Activated CD4-positive, alpha-beta T cell treated with anti-CD3 and anti-CD28 coated beads, Interleukin-2, amount 50 U/mL, for 24 hours (primary cell): ENCODE results near the gene SPDYE17.
"Not testable (repeated sequence)": the region's sequence is repeated elsewhere in the genome, so short reads cannot be mapped to it uniquely, and the experiment has no call there.

ENCODE experiments used
- DNase-seq, 2 donors: peaks; one replicate each; pipeline ENCODE4 v3.0.0-alpha.2; 2020; ENCODE audit warnings: low read depth in 1 of 2, low spot score in 1 of 2

SPDYE17 gene

GRCh38 chr7:76998764-76999450, 33.3 kb downstream of the SPDYE17 start:
- DNase-seq = not testable (repeated sequence)

GRCh38 chr7:76998285-76998589, 33.9 kb downstream of the SPDYE17 start:
- no peak for DNase-seq

GRCh38 chr7:76997381-76998284, 34.5 kb downstream of the SPDYE17 start:
- no peak for DNase-seq

- DNase-seq = not testable (repeated sequence)
Observed at GRCh38 chr7:76996932-76997331, 35.2 kb downstream of the SPDYE17 start.

- not testable (repeated sequence) for DNase-seq
Observed at GRCh38 chr7:76994286-76994685, 37.9 kb downstream of the SPDYE17 start.

DNA sequence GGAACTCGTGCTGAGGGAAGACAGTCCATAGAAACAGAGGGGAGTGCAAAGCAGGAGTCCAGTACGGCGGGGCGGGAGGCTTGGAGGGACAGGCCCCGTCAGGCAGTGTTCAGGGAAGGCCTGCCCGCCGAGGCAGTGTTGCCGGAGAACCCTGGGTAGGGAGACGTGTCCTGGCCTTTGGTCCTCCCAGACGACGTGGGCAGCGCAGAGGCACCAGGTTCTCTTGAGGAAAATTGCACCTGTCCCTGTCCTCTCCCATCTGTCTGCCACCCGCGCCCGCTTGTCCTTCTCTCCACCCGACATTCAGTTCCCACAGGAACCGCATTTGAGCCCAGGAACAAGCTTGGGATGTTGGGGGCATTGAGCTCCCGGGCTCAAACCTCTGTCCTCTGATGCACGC, 38.3 kb downstream of the SPDYE17 start:
- DNase-seq = not testable (repeated sequence)

DNA sequence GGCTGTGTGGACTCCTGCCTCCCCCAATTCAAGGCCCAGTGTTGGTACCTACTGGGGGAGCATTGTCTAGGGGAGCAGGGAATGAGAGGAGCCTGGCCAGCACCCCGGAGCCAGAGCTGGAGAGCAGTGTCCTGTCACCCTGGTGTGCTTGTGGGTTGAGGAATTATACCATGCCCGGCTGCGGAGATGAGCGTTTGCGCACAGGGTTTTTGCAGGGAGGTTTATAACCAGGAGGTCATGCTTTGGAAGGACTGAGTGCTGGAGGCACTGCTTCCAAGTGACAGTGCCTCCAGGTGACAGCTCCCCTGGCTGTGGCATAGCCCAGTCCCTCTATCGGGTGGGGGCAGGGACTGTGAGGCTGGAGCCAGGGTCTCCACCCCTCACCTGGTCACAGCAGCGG, 39.3 kb downstream of the SPDYE17 start:
- not testable (repeated sequence) for DNase-seq

GRCh38 chr7:76992204-76992603, 40.0 kb downstream of the SPDYE17 start:
- DNase-seq = not testable (repeated sequence)

- DNase-seq = not testable (repeated sequence)
Observed at GRCh38 chr7:76990202-76990601, 42.0 kb downstream of the SPDYE17 start.

DNA sequence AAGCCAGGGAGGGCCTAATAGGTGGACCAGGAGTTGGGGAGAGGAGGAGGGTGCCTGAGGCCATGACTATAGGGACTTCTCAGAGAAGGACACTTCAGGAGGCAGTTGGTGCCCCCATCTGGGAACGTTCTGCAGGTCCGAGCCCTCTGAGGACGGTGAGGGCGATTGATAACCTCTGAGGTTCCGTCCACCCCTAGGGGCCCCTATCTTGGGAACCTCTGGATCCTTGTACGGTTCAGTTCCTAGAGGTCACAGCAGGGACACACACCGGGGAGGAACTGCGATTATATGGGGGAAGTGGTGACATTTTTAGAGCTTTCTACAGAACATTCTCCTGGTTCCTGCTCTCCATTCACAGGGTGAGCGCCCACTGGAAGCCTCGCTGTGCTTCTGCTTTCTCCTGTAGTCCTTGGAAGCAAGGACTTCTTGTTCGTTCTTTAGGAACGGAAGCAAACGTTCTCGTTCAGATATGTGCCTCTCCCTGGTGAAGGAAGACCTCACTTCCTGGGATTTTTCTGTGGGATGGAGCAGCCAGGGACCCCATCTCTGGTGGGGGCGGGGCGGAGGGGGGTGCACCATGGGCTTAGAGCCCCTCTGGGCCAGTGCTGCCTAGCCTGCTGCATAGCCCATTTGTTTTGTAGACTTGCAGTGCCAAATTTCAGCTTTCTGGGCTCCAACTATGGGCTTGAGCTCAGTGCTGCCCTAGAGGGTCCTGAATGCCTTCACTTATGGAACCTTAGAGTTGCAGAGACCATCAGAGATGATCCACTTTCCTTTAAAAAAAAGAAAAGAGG, 46.0 kb downstream of the SPDYE17 start:
- not testable (repeated sequence) for DNase-seq

- DNase-seq = not testable (repeated sequence)
Observed at GRCh38 chr7:76984784-76985136, 47.4 kb downstream of the SPDYE17 start.

DNA sequence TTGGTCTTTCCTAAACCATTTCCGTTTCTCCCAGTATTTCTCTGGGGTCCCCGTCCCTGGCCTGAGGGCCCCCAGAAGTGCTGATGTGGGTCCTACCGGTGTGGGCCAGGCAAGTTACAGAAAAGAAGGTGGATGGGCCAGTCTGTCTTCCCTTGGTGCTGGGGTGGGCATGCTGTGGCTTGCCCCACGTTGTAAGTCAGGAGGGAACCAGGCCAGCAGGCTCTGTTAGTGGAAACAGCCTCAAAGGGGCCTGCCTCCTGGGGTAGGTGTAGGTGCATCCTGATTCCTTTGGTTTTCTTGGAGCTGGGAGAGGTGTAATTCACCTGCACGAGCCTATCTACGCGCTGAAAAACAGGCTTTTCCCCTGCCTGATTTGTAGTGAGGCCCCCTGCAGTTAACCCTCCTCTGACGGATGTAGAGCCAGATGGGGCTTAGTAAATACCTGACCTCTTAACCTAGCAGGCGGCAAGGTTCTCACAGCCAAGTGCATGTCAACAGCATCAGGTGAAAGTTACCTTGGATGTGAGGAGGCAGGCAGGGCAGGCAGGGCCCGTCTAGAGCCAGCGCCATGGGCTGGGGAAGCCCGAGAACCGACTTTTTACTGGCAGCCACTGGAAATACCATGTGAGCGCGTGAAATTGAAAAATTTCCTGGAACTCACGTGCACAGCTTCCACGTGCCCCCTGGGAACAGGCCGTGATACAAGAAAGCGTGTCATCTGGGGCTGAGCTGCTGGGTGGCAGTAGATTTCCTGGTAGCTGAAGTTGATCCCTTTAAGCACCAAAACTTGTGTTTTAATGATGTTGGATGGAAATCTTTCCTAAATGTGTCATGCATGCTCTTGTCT, 48.0 kb downstream of the SPDYE17 start:
- DNase-seq = not testable (repeated sequence)

DNA sequence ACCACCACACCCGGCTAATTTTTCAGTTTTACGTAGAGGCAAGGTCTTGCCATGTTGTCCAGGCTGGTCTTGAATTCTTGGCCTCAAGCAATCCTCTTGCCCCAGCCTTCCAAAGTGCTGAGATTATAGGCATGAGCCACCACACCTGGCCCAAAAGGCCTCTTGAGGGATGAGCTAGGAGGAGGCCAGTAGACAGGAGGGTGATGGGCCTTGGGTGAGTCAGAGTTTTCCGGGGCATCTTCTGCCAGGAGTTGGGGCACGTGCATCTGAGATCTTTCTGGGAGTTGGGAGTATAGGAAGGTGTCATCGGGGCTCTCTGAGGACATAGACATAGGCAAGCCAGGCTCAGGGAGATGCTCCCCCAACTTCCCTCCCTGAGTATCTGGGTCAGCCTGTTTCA, 48.8 kb downstream of the SPDYE17 start:
- not testable (repeated sequence) for DNase-seq

DNA sequence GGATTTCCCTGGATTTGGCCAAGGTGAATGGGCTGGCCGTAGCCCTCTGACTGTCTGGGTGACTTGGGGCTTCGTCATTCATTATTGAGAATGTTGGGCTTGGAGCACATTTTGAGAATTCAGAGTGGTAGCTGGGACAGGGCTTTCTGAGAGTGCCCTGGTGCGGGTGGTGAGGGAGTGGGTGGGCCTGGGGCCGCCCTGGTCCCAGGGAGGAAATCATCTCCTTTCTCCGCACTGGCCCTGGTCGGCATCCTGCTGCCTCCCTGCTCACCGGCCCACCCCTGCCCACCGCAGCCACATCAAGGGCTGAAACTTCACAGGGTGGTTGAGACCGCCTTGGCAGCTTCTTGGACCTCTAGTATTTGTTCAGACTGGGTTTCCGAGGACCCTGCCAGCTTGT, 49.7 kb downstream of the SPDYE17 start:
- DNase-seq = not testable (repeated sequence)

DNA sequence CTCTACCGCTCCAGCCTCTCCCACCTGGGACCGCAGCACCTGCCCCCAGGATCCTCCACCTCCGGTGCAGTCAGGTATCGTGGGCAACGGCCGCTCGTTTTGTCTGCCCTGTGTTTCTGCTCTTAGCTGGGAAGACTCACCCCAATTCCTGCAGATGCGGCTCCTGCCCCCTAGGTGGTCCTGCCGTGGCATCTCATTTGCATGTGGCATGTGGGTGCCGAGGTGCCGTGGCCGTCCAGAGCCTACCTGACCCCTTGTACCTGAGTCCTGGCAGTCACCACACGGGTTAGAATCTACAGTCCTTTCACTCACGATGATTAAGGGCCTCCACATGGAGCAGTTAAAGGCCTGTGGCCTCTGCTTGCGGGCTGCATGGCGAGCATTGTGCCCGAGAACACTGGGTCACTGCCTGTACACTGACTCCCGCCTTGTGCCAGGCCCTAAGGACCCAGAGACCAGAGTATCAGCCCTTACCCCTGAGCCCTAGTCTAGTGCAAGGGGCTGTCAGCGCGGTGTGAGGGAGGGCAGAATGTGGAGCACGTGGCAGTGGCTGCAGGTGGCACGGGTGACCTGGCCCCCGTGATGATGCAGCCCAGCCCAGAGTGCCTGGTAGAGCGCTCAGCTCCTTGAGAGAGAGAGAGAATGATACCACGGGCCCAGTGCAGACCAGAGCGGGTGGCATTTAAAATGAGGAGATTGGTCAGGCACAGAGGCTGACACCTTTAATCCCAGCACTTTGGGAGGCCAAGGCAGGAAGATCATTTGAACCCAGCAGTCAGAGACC, 50.8 kb downstream of the SPDYE17 start:
- DNase-seq = not testable (repeated sequence)

DNA sequence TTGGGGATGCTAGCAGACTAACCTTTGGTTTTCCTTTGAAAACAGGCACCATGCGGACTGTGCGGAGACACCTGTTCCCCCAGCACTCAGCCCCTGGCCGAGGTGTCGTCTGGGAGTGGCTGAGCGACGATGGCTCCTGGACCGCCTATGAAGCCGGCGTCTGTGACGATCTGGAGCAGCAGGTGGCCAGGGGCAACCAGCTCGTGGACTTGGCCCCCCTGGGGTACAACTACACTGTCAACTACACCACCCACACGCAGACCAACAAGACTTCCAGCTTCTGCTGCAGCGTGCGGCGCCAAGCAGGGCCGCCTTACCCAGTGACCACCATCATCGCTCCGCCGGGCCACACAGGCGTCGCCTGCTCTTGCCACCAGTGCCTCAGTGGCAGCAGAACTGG, 51.6 kb downstream of the SPDYE17 start:
- not testable (repeated sequence) for DNase-seq

GRCh38 chr7:76977761-76978367, 54.3 kb downstream of the SPDYE17 start:
- not testable (repeated sequence) for DNase-seq

DNA sequence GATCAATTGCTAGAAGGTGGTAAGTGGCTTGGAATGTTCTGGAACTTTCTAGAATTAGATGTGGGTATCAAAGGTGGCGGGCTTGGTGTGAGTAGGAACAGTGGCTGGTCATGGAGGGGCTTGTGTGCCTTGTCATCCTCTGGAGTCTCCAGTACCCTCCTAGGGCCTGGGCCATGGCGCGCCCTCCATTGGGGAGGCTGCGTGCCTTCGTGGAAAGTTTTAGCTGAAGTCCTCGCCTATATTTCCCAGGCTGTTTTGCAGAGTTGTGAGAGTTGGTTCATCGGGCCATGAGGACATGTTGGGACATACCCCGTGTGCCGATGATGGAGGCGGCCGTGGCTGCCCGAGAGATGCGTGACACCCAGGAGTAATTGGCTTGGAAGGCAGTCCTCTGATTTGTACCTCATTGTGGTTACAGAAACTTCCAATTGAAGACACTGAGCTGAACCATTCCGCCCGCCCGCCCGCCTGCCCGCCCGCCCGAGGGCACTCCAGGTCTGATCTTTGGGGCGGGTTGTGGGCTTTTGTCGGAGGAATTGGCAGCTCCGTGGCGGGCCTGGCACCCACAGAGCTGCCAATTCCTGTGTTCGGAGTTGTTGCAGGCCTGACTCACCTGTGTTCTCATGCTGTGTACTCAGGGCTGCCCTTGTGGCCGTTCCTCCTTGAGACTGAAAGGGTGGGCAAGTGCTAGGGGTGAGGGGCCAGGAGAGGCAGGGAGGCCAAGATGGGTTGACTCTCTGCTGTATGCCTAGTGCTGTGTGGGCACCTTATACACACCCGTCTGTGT, 57.2 kb downstream of the SPDYE17 start:
- not testable (repeated sequence) for DNase-seq

DNA sequence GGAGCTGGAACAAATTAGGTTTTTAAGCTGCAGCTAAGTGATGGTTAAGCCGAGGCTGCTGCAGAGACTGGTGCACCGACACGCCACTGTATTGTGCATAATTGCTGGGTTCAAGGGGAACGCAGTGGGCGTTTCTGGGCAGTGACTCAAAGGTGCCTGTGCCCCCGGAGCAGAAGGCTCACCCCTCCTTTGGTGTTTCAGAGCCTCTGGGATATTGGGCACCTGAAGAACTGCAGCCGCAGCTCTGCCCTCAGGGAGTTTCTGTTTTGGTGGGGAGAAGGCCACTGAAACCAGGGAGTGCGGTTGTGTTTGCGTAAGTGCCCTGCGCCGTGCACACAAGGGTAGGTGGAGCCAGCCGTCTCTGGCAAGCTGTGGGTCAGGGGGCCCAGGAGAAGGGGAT, 57.8 kb downstream of the SPDYE17 start:
- not testable (repeated sequence) for DNase-seq
